Mesenchymal stem cell (in vitro differentiated cells and primary cell): ENCODE results near the gene CRISP3.

Experiments used
- DNase-seq: peaks from one replicate; pipeline ENCODE4 v3.0.0-alpha.2; 2013
- H2AFZ ChIP-seq: one replicate; pipeline ENCODE4 v1.6.1; 2013; ENCODE audit warnings: low read depth, mild to moderate bottlenecking, control low read depth, inconsistent platforms, low read length, moderate library complexity
- H2AK5ac ChIP-seq: 2 replicates; pipeline ENCODE4 v1.6.1; 2013; ENCODE audit warnings: low read length, moderate library complexity, mild to moderate bottlenecking, inconsistent platforms; ENCODE audit not compliant: severe bottlenecking
- H2BK120ac ChIP-seq: one replicate; pipeline ENCODE4 v1.6.1; 2013; ENCODE audit warnings: low read depth, mild to moderate bottlenecking, inconsistent platforms, low read length, moderate library complexity
- H2BK12ac ChIP-seq, 2 experiments: one replicate each; pipeline ENCODE4 v1.6.1; 2013; ENCODE audit warnings: inconsistent platforms in 2 of 2, low read length in 2 of 2, mild to moderate bottlenecking in 2 of 2, moderate library complexity in 2 of 2, control low read depth in 1 of 2
- H2BK15ac ChIP-seq: one replicate; pipeline ENCODE4 v1.6.1; 2013; ENCODE audit warnings: mild to moderate bottlenecking, low read depth, inconsistent platforms; ENCODE audit not compliant: poor library complexity, severe bottlenecking
- H2BK5ac ChIP-seq: 2 replicates; pipeline ENCODE4 v1.6.1; 2013; ENCODE audit warnings: low read depth, mild to moderate bottlenecking, low read length, control low read depth, inconsistent platforms; ENCODE audit not compliant: poor library complexity, severe bottlenecking
- H3K14ac ChIP-seq, 2 experiments: one replicate each; pipeline ENCODE4 v1.6.1; 2013; ENCODE audit warnings: inconsistent platforms in 2 of 2, low read length in 2 of 2, control low read depth in 1 of 2, mild to moderate bottlenecking in 1 of 2, moderate library complexity in 1 of 2
- H3K18ac ChIP-seq, 2 experiments: one replicate each; pipeline ENCODE4 v1.6.1; 2013; ENCODE audit warnings: inconsistent platforms in 2 of 2, low read length in 2 of 2, control low read depth in 1 of 2, low read depth in 1 of 2, mild to moderate bottlenecking in 1 of 2
- H3K23ac ChIP-seq, 2 experiments: one replicate each; pipeline ENCODE4 v1.6.1; 2013; ENCODE audit warnings: inconsistent platforms in 2 of 2, low read length in 2 of 2, mild to moderate bottlenecking in 2 of 2, moderate library complexity in 2 of 2, control low read depth in 1 of 2
- H3K27ac ChIP-seq: 2 replicates; pipeline ENCODE4 v1.5.1; 2013; ENCODE audit warnings: mild to moderate bottlenecking, moderate library complexity, low read length, control low read depth, inconsistent platforms; ENCODE audit not compliant: poor library complexity, severe bottlenecking
- H3K27me3 ChIP-seq, 2 experiments: 2 replicates each; pipeline versions ENCODE4 v1.6.1 to v1.7.0; 2013; ENCODE audit warnings: low read length in 2 of 2, mild to moderate bottlenecking in 2 of 2, moderate library complexity in 2 of 2, control low read depth in 1 of 2, inconsistent platforms in 1 of 2; ENCODE audit not compliant: control insufficient read depth in 1 of 2, insufficient read depth in 1 of 2
- H3K36me3 ChIP-seq, 2 experiments: 2 replicates each; pipeline versions ENCODE4 v1.6.1 to v1.7.0; 2013; ENCODE audit warnings: low read length in 2 of 2, control low read depth in 1 of 2, inconsistent platforms in 1 of 2, low read depth in 1 of 2, mild to moderate bottlenecking in 1 of 2; ENCODE audit not compliant: insufficient read depth in 2 of 2, control insufficient read depth in 1 of 2
- H3K4ac ChIP-seq, 2 experiments: one replicate each; pipeline ENCODE4 v1.6.1; 2013; ENCODE audit warnings: inconsistent platforms in 2 of 2, low read length in 2 of 2, mild to moderate bottlenecking in 2 of 2, moderate library complexity in 2 of 2, control low read depth in 1 of 2, low read depth in 1 of 2
- H3K4me1 ChIP-seq: 2 replicates; pipeline ENCODE4 v1.6.1; 2013; ENCODE audit warnings: low read depth, low read length, control low read depth; ENCODE audit not compliant: control insufficient read depth, insufficient read depth
- H3K4me2 ChIP-seq: 2 replicates; pipeline ENCODE4 v1.6.1; 2013; ENCODE audit warnings: low read length, mild to moderate bottlenecking, inconsistent platforms; ENCODE audit not compliant: poor library complexity, severe bottlenecking
- H3K4me3 ChIP-seq, 2 experiments: 2 replicates each; pipeline versions ENCODE4 v1.5.1 to v1.7.0; 2013; ENCODE audit warnings: low read length in 2 of 2, mild to moderate bottlenecking in 2 of 2, control low read depth in 1 of 2, low read depth in 1 of 2; ENCODE audit not compliant: insufficient read depth in 1 of 2
- H3K79me1 ChIP-seq: replicated peaks from 2 replicates; pipeline ENCODE4 v1.6.1; 2013; ENCODE audit warnings: mild to moderate bottlenecking, control low read depth, low read length, inconsistent platforms; ENCODE audit not compliant: poor library complexity, severe bottlenecking
- H3K9ac ChIP-seq: 2 replicates; pipeline ENCODE4 v1.7.0; 2013; ENCODE audit warnings: mild to moderate bottlenecking, low read length, moderate library complexity
- H3K9me3 ChIP-seq: 2 replicates; pipeline ENCODE4 v1.7.0; 2013; ENCODE audit warnings: mild to moderate bottlenecking, low read length; ENCODE audit not compliant: control insufficient read depth
- H4K8ac ChIP-seq: one replicate; pipeline ENCODE4 v1.6.1; 2013; ENCODE audit warnings: inconsistent platforms, mild to moderate bottlenecking, low read length, moderate library complexity
- H4K91ac ChIP-seq: one replicate; pipeline ENCODE4 v1.6.1; 2013; ENCODE audit warnings: mild to moderate bottlenecking, low read length, inconsistent platforms
- WGBS: methylation state at CpG from one replicate; pipeline ENCODE4 v1.1.7; 2013; ENCODE audit warnings: mixed read lengths; 5-methylcytosine and 5-hydroxymethylcytosine counted together

The CRISP3 gene

DNA sequence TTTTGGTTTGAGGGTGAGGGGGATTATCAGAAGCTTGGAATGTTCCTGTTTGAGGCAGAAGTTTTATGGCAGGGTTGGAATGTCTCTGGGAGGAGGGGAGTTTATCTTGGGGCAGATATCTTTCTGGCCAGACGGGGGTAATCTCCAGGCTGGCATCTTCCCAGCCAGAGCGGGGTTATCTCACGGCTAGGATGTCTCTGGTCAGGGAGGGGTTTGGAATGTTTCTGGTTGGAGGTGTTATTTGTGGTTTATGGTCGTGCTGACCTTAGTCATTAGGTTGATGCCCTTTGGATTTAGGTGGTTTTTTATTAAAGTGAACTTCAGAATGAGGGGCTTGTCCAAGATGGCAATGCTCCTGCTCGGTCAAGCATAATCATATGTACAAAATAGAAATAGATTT, 28.1 kb upstream of the CRISP3 start:
- no peak overlapping the region for H4K91ac ChIP-seq

GRCh38 chr6:49766762-49767161, 22.6 kb upstream of the CRISP3 start:
- no peak overlapping the region for H3K9ac ChIP-seq

More for the DNA sequence above, 28.1 kb upstream of the CRISP3 start:
- Histone ChIP-seq H3K27me3 (no peaks in the 10 kb centered on the region), H3K9me3 (no peaks in the 10 kb centered on the region), H2BK5ac (no peak overlapping the region), H3K23ac (no peak overlapping the region), H3K79me1 (no peaks in the 10 kb centered on the region), H3K14ac (no peak overlapping the region), H4K8ac (no peak overlapping the region), H3K18ac (no peak overlapping the region), H3K36me3 (no peaks in the 10 kb centered on the region), H3K4ac (no peak overlapping the region), H3K4me3 (no peak overlapping the region), H2BK12ac (no peak overlapping the region), H3K4me2 (no peak overlapping the region), H3K4me1 (no peaks in the 10 kb centered on the region), H3K27ac (no peak overlapping the region), H3K9ac (no peak overlapping the region), H2BK15ac (no peak overlapping the region), H2BK120ac (no peak overlapping the region), H2AFZ (no peak overlapping the region), H2AK5ac (no peak overlapping the region)
- 29% methylated on average over 4 of the region's 5 CpGs for WGBS
- no peak for DNase-seq

GRCh38 chr6:49764571-49765236, 20.5 kb upstream of the CRISP3 start:
- H3K4me1 ChIP-seq, result no peaks in the 10 kb centered on the region
- H2BK15ac ChIP-seq, result no peak overlapping the region
- no peaks in the 10 kb centered on the region for H3K79me1 ChIP-seq
- H3K4ac ChIP-seq, result no peak overlapping the region
- no peak overlapping the region for H3K23ac ChIP-seq
- H2AFZ ChIP-seq, result no peak overlapping the region
- no peak overlapping the region for H3K14ac ChIP-seq
- H2BK5ac ChIP-seq, result no peak overlapping the region
- H3K36me3 ChIP-seq, result no peaks in the 10 kb centered on the region
- no peak overlapping the region for H4K8ac ChIP-seq
- H2BK12ac ChIP-seq, result no peak overlapping the region
- no peak overlapping the region for H4K91ac ChIP-seq
- DNase-seq, result no peak
- H3K9ac ChIP-seq, result no peak overlapping the region
- H3K18ac ChIP-seq, result no peak overlapping the region
- no peak overlapping the region for H3K4me2 ChIP-seq
- no peaks in the 10 kb centered on the region for H3K9me3 ChIP-seq
- no peak overlapping the region for H3K4me3 ChIP-seq
- no peaks in the 10 kb centered on the region for H3K27me3 ChIP-seq
- H2AK5ac ChIP-seq, result no peak overlapping the region
- no peak overlapping the region for H3K27ac ChIP-seq
- 89% methylated on average over 2 of the region's 2 CpGs for WGBS
- no peak overlapping the region for H2BK120ac ChIP-seq

More at GRCh38 chr6:49766762-49767161, 22.6 kb upstream of the CRISP3 start:
- no peak overlapping the region for H2BK120ac ChIP-seq
- H3K9me3 ChIP-seq, result no peaks in the 10 kb centered on the region
- H4K8ac ChIP-seq, result no peak overlapping the region
- no peaks in the 10 kb centered on the region for H3K4me1 ChIP-seq
- no peak overlapping the region for H2AK5ac ChIP-seq
- H4K91ac ChIP-seq, result no peak overlapping the region
- no peak for DNase-seq
- no peaks in the 10 kb centered on the region for H3K27me3 ChIP-seq
- no peak overlapping the region for H3K14ac ChIP-seq
- H2BK15ac ChIP-seq, result no peak overlapping the region
- no peak overlapping the region for H3K4ac ChIP-seq
- H3K27ac ChIP-seq, result no peak overlapping the region
- H3K4me3 ChIP-seq, result no peak overlapping the region
- no peaks in the 10 kb centered on the region for H3K36me3 ChIP-seq
- no peak overlapping the region for H3K4me2 ChIP-seq
- H2BK5ac ChIP-seq, result no peak overlapping the region
- no peak overlapping the region for H3K18ac ChIP-seq
- H3K23ac ChIP-seq, result no peak overlapping the region
- no peak overlapping the region for H2BK12ac ChIP-seq
- H2AFZ ChIP-seq, result no peak overlapping the region
- no peaks in the 10 kb centered on the region for H3K79me1 ChIP-seq
- WGBS, result 61% methylated on average over 2 of the region's 2 CpGs

- no peak overlapping the region for H3K27ac ChIP-seq
- no CpG with 5 or more reads among the region's 4 CpGs for WGBS
- H3K4ac ChIP-seq, result no peak overlapping the region
- no peak overlapping the region for H2BK5ac ChIP-seq
- no peak overlapping the region for H3K4me3 ChIP-seq
- no peak overlapping the region for H2BK12ac ChIP-seq
- H3K18ac ChIP-seq, result no peak overlapping the region
- no peak overlapping the region for H2BK15ac ChIP-seq
- H2AFZ ChIP-seq, result no peak overlapping the region
- H3K36me3 ChIP-seq, result no peaks in the 10 kb centered on the region
- H3K14ac ChIP-seq, result no peak overlapping the region
- no peaks in the 10 kb centered on the region for H3K4me1 ChIP-seq
- no peak overlapping the region for H3K4me2 ChIP-seq
- DNase-seq, result no peak
- no peaks in the 10 kb centered on the region for H3K27me3 ChIP-seq
- no peak overlapping the region for H3K9ac ChIP-seq
- no peak overlapping the region for H4K8ac ChIP-seq
- H2AK5ac ChIP-seq, result no peak overlapping the region
- H3K23ac ChIP-seq, result no peak overlapping the region
- no peak overlapping the region for H2BK120ac ChIP-seq
- H3K79me1 ChIP-seq, result no peaks in the 10 kb centered on the region
- no peak overlapping the region for H4K91ac ChIP-seq
- H3K9me3 ChIP-seq, result no peaks in the 10 kb centered on the region
These were observed 759 bp downstream of the CRISP3 start for GRCh38 chr6:49743429-49743828.
